Astrocyte (in vitro differentiated cells and primary cell): Measurements from ENCODE around the gene ZHX3. TPM values are rescaled to one million over a fixed set of nuclear protein-coding genes. Genes with fewer than 3 reads are reported as not detected.

Experiments
- DNase-seq: peaks from one replicate; pipeline ENCODE4 v3.0.0-alpha.2; 2010; ENCODE audit warnings: low read depth
- FAIRE-seq: peaks from 2 replicates; lab custom pipeline; 2011; peaks lifted over from hg19 to GRCh38; lab: Jason Lieb, UNC
- H2AFZ ChIP-seq: 2 replicates; pipeline ENCODE4 v1.6.0; 2012; ENCODE audit warnings: low read depth, low read length, inconsistent platforms
- H3K27ac ChIP-seq: 2 replicates; pipeline ENCODE4 v1.5.1; 2011; ENCODE audit warnings: low read depth, low read length, inconsistent platforms
- H3K27me3 ChIP-seq: 2 replicates; pipeline ENCODE4 v1.6.0; 2011; ENCODE audit warnings: low read length, inconsistent platforms; ENCODE audit not compliant: insufficient read depth
- H3K36me3 ChIP-seq: 2 replicates; pipeline ENCODE4 v1.5.1; 2011; ENCODE audit warnings: low read length, inconsistent platforms; ENCODE audit not compliant: insufficient read depth
- H3K4me1 ChIP-seq: 2 replicates; pipeline ENCODE4 v1.5.1; 2011; ENCODE audit warnings: low read length, inconsistent platforms; ENCODE audit not compliant: insufficient read depth
- H3K4me2 ChIP-seq: 2 replicates; pipeline ENCODE4 v1.6.0; 2012; ENCODE audit warnings: low read length, inconsistent platforms
- H3K4me3 ChIP-seq: 2 replicates; pipeline ENCODE4 v1.5.1; 2011; ENCODE audit warnings: low read depth, mild to moderate bottlenecking, low read length, inconsistent platforms; ENCODE audit not compliant: insufficient read depth
- H3K79me2 ChIP-seq: 2 replicates; pipeline ENCODE4 v1.6.0; 2012; ENCODE audit warnings: mild to moderate bottlenecking, low read length, inconsistent platforms; ENCODE audit not compliant: insufficient read depth
- H3K9ac ChIP-seq: 2 replicates; pipeline ENCODE4 v1.6.0; 2012; ENCODE audit warnings: mild to moderate bottlenecking, low read length, inconsistent platforms
- H3K9me3 ChIP-seq: 2 replicates; pipeline ENCODE4 v1.5.1; 2012; ENCODE audit warnings: low read depth, mild to moderate bottlenecking, low read length, inconsistent platforms; ENCODE audit not compliant: insufficient read depth
- H4K20me1 ChIP-seq: 2 replicates; pipeline ENCODE4 v1.6.0; 2012; ENCODE audit warnings: low read length, inconsistent platforms; ENCODE audit not compliant: insufficient read depth
- H3K27ac Mint-ChIP-seq: one replicate; pipeline ENCODE4 v1.8.0; 2021; ENCODE audit warnings: mild to moderate bottlenecking, mixed read lengths; ENCODE audit not compliant: unreplicated experiment
- H3K27me3 Mint-ChIP-seq: one replicate; pipeline ENCODE4 v1.8.0; 2021; ENCODE audit warnings: low read depth, mixed read lengths; ENCODE audit not compliant: unreplicated experiment
- H3K36me3 Mint-ChIP-seq: one replicate; pipeline ENCODE4 v1.8.0; 2021; ENCODE audit warnings: low read depth, mixed read lengths; ENCODE audit not compliant: unreplicated experiment
- H3K4me1 Mint-ChIP-seq: one replicate; pipeline ENCODE4 v1.8.0; 2021; ENCODE audit warnings: low read depth, mixed read lengths; ENCODE audit not compliant: unreplicated experiment
- H3K4me3 Mint-ChIP-seq: one replicate; pipeline ENCODE4 v1.8.0; 2021; ENCODE audit warnings: mild to moderate bottlenecking, moderate library complexity, mixed read lengths; ENCODE audit not compliant: unreplicated experiment
- H3K9me3 Mint-ChIP-seq: one replicate; pipeline ENCODE4 v1.8.0; 2021; ENCODE audit warnings: mild to moderate bottlenecking, mixed read lengths; ENCODE audit not compliant: unreplicated experiment
- EZH2 ChIP-seq: IDR thresholded peaks from 2 replicates; pipeline ENCODE4 v1.6.1; 2012; ENCODE audit warnings: mild to moderate bottlenecking, low read length, inconsistent platforms; ENCODE audit not compliant: insufficient read depth
- total RNA-seq: library from RNA; stranded (reverse); gene quantifications from 2 replicates; pipeline ENCODE4 v1.2.1, GENCODE V29; 2021
- TF ChIP-seq, protein P1 (sequence below): IDR thresholded peaks from 2 replicates; pipeline ENCODE4 v1.5.1; 2011; ENCODE audit warnings: low read depth, mild to moderate bottlenecking, inconsistent platforms, low read length, moderate library complexity; ENCODE audit not compliant: insufficient read depth

Gene ZHX3
- total RNA-seq, 1 donor from 2014 or later: 41.6 TPM

DNA sequence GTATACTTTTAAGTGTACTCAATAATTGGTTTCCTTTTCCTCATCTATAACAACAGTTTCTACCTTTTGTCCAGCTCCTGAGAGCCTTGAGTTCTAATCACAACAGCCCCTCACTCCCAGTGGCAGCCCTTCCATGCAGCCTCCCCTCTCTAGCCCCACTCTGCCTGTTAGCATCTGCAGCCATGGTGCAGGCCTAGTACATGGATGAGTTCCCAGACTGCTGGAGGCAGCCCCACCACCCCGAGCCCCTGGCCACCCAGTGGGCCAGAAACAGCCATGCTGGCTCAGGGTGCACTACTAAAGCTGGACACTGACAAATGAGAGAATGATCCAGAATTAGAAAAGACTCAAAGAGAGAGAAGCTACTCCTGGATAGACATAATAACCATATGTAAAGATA is 13.4 kb upstream of the ZHX3 start:
- Histone ChIP-seq H3K9me3 (no peaks in the 10 kb centered on the region), H3K36me3 (no peaks in the 10 kb centered on the region), H3K79me2 (no peaks in the 10 kb centered on the region), H4K20me1 (no peaks in the 10 kb centered on the region), H3K4me3 (no peak overlapping the region), H2AFZ (no peak overlapping the region), H3K4me1 (peaks cover 21% of the 10 kb centered on the region), H3K4me2 (no peak overlapping the region), H3K27ac (no peak overlapping the region), H3K27me3 (no peaks in the 10 kb centered on the region), H3K9ac (no peak overlapping the region)
- no peak for FAIRE-seq
- no peaks in the 10 kb centered on the region for H3K27me3 Mint-ChIP-seq
- H3K4me3 Mint-ChIP-seq: no peak overlapping the region
- DNase-seq: no peak
- peak overlapping the region; percentile 97 for H3K27ac Mint-ChIP-seq
- TF ChIP-seq, protein P1, sequence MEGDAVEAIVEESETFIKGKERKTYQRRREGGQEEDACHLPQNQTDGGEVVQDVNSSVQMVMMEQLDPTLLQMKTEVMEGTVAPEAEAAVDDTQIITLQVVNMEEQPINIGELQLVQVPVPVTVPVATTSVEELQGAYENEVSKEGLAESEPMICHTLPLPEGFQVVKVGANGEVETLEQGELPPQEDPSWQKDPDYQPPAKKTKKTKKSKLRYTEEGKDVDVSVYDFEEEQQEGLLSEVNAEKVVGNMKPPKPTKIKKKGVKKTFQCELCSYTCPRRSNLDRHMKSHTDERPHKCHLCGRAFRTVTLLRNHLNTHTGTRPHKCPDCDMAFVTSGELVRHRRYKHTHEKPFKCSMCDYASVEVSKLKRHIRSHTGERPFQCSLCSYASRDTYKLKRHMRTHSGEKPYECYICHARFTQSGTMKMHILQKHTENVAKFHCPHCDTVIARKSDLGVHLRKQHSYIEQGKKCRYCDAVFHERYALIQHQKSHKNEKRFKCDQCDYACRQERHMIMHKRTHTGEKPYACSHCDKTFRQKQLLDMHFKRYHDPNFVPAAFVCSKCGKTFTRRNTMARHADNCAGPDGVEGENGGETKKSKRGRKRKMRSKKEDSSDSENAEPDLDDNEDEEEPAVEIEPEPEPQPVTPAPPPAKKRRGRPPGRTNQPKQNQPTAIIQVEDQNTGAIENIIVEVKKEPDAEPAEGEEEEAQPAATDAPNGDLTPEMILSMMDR: no peak
- no peak for TF ChIP-seq EZH2
- H3K9me3 Mint-ChIP-seq: no peaks in the 10 kb centered on the region
- no peaks in the 10 kb centered on the region for H3K36me3 Mint-ChIP-seq
- H3K4me1 Mint-ChIP-seq: peaks cover 28% of the 10 kb centered on the region

GRCh38 chr20:41330343-41330720 is 12.8 kb upstream of the ZHX3 start:
- Mint-ChIP-seq H3K4me1 (peaks cover 28% of the 10 kb centered on the region), H3K9me3 (no peaks in the 10 kb centered on the region), H3K27ac (peak overlapping the region; percentile 97), H3K27me3 (no peaks in the 10 kb centered on the region), H3K36me3 (no peaks in the 10 kb centered on the region), H3K4me3 (no peak overlapping the region)
- no peak for TF ChIP-seq EZH2
- TF ChIP-seq, protein P1: no peak
- H2AFZ ChIP-seq: no peak overlapping the region
- H3K4me3 ChIP-seq: no peak overlapping the region
- H3K27ac ChIP-seq: peak overlapping the region; percentile 91
- H3K9me3 ChIP-seq: no peaks in the 10 kb centered on the region
- no peaks in the 10 kb centered on the region for H3K36me3 ChIP-seq
- peaks cover 21% of the 10 kb centered on the region for H3K4me1 ChIP-seq
- H3K79me2 ChIP-seq: no peaks in the 10 kb centered on the region
- no peaks in the 10 kb centered on the region for H4K20me1 ChIP-seq
- no peak for FAIRE-seq
- H3K4me2 ChIP-seq: peak overlapping the region; percentile 75
- peak; percentile 73 for DNase-seq
- H3K27me3 ChIP-seq: no peaks in the 10 kb centered on the region
- peak overlapping the region; percentile 76 for H3K9ac ChIP-seq

GRCh38 chr20:41329435-41330342 is 12.2 kb upstream of the ZHX3 start:
- peak overlapping the region; percentile 75 for H3K4me2 ChIP-seq
- peak overlapping the region; percentile 76 for H3K9ac ChIP-seq
- H4K20me1 ChIP-seq: no peaks in the 10 kb centered on the region
- DNase-seq (peak; percentile 98), FAIRE-seq (peak; percentile 80)
- H3K27me3 ChIP-seq: no peaks in the 10 kb centered on the region
- peaks cover 21% of the 10 kb centered on the region for H3K4me1 ChIP-seq
- Mint-ChIP-seq H3K9me3 (no peaks in the 10 kb centered on the region), H3K4me3 (peak overlapping the region; percentile 12), H3K36me3 (no peaks in the 10 kb centered on the region), H3K27ac (peak overlapping the region; percentile 97), H3K4me1 (peaks cover 28% of the 10 kb centered on the region), H3K27me3 (no peaks in the 10 kb centered on the region)
- H2AFZ ChIP-seq: peak overlapping the region; percentile 49
- H3K79me2 ChIP-seq: no peaks in the 10 kb centered on the region
- H3K27ac ChIP-seq: peak overlapping the region; percentile 91
- no peaks in the 10 kb centered on the region for H3K36me3 ChIP-seq
- no peaks in the 10 kb centered on the region for H3K9me3 ChIP-seq
- no peak overlapping the region for H3K4me3 ChIP-seq
- TF ChIP-seq, protein P1: no peak
- no peak for TF ChIP-seq EZH2
